Mucosa of stomach (tissue), 1 donor: ENCODE measurements around the gene HTT-AS.

Source experiments
- H3K27me3 ChIP-seq: one replicate; pipeline ENCODE4 v1.7.0; 2013; ENCODE audit warnings: mild to moderate bottlenecking, low read length; ENCODE audit not compliant: control insufficient read depth, insufficient read depth
- H3K36me3 ChIP-seq: one replicate; pipeline ENCODE4 v1.7.0; 2013; ENCODE audit warnings: low read length; ENCODE audit not compliant: control insufficient read depth, insufficient read depth
- H3K4me1 ChIP-seq: one replicate; pipeline ENCODE4 v1.7.0; 2013; ENCODE audit warnings: mild to moderate bottlenecking, low read length; ENCODE audit not compliant: control insufficient read depth, insufficient read depth
- H3K4me3 ChIP-seq: one replicate; pipeline ENCODE4 v1.7.0; 2013; ENCODE audit warnings: low read length
- H3K9ac ChIP-seq: one replicate; pipeline ENCODE4 v1.7.0; 2013; ENCODE audit warnings: mild to moderate bottlenecking, low read length, moderate library complexity
- H3K9me3 ChIP-seq: one replicate; pipeline ENCODE4 v1.7.0; 2013; ENCODE audit warnings: mild to moderate bottlenecking, low read length, moderate library complexity; ENCODE audit not compliant: control insufficient read depth
- donor health status: Pancreatic carcinoma.

The HTT-AS gene

DNA sequence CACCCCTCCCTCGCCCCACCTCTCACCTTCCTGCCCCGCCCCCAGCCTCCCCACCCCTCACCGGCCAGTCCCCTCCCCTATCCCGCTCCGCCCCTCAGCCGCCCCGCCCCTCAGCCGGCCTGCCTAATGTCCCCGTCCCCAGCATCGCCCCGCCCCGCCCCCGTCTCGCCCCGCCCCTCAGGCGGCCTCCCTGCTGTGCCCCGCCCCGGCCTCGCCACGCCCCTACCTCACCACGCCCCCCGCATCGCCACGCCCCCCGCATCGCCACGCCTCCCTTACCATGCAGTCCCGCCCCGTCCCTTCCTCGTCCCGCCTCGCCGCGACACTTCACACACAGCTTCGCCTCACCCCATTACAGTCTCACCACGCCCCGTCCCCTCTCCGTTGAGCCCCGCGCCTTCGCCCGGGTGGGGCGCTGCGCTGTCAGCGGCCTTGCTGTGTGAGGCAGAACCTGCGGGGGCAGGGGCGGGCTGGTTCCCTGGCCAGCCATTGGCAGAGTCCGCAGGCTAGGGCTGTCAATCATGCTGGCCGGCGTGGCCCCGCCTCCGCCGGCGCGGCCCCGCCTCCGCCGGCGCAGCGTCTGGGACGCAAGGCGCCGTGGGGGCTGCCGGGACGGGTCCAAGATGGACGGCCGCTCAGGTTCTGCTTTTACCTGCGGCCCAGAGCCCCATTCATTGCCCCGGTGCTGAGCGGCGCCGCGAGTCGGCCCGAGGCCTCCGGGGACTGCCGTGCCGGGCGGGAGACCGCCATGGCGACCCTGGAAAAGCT lies at the start of gene HTT-AS, which contains the start of gene HTT:
Gene HTT-AS (minus strand): TSS at position 461 of the 768 bp plus-strand sequence.
Gene HTT (plus strand): TSS at position 604 of the 768 bp plus-strand sequence. CDS start 145 bp downstream, at position 749.
- peak within 1 kb of the TSS; percentile 77 for H3K4me3 ChIP-seq
- H3K9me3 ChIP-seq = no peaks in the 10 kb centered on the region
- H3K9ac ChIP-seq = peak within 1 kb of the TSS; percentile 92
- H3K4me1 ChIP-seq = no peaks in the 10 kb centered on the region
- no peaks in the 10 kb centered on the region for H3K36me3 ChIP-seq
- no peaks in the 10 kb centered on the region for H3K27me3 ChIP-seq

GRCh38 chr4:3123181-3123671 lies 48.9 kb upstream of the HTT-AS start:
- Histone ChIP-seq H3K9ac (no peak overlapping the region), H3K27me3 (no peaks in the 10 kb centered on the region), H3K36me3 (peaks cover 6% of the 10 kb centered on the region), H3K4me1 (no peaks in the 10 kb centered on the region), H3K4me3 (no peak overlapping the region), H3K9me3 (no peaks in the 10 kb centered on the region)

DNA sequence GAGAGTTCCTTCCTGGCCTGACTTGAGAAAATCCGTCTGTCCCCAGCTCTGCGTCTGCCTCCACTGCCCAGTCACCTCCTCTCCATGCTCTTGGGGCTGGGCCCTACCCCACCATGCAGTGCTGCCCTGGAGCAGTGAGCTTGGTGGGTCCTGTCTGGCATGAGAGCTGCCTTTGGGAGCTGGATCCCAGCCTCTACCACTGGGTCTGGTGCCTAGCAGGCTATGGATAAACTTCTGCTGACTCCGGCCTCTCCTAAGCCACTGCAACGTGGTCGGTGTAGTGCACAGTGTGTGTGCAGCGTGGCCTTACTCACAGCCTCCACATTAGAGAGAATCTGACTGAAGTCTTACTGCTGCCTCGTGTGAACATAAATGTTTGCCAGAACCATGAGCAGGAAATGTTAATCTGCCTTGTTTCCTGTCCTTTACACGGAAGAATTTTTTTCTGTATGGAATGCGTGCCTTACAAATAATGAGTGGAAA lies 47.8 kb upstream of the HTT-AS start:
- H3K36me3 ChIP-seq = peaks cover 4% of the 10 kb centered on the region

DNA sequence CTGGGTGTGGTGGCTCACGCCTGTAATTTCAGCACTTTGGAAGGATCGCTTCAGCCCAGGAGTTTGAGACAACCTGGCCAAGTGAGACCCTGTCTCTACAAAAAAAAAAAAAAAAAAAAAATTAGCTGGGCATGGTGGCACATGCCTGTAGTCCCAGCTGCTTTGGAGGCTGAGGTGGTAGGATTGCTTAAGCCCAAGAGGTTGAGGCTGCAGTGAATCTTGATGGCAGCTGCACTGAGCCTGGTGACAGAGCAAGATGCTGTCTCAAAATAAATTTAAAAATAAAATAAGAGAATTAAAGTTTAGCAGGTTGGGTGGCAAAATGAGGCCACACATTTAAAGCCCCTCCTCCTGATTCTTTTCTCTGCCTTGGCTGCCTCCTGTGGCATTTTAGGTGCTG lies 47.3 kb upstream of the HTT-AS start:
- Histone ChIP-seq H3K36me3 (no peaks in the 10 kb centered on the region), H3K4me1 (no peaks in the 10 kb centered on the region), H3K9me3 (no peaks in the 10 kb centered on the region), H3K9ac (no peak overlapping the region), H3K4me3 (no peak overlapping the region), H3K27me3 (no peaks in the 10 kb centered on the region)

More for the DNA sequence above, 47.8 kb upstream of the HTT-AS start:
- no peak overlapping the region for H3K9ac ChIP-seq
- no peaks in the 10 kb centered on the region for H3K4me1 ChIP-seq
- H3K27me3 ChIP-seq = no peaks in the 10 kb centered on the region
- no peaks in the 10 kb centered on the region for H3K9me3 ChIP-seq
- H3K4me3 ChIP-seq = no peak overlapping the region

GRCh38 chr4:3121110-3121509 lies 46.8 kb upstream of the HTT-AS start:
- H3K4me1 ChIP-seq = no peaks in the 10 kb centered on the region
- H3K4me3 ChIP-seq = no peak overlapping the region
- H3K9ac ChIP-seq = no peak overlapping the region
- H3K9me3 ChIP-seq = no peaks in the 10 kb centered on the region
- no peaks in the 10 kb centered on the region for H3K36me3 ChIP-seq
- no peaks in the 10 kb centered on the region for H3K27me3 ChIP-seq

- Histone ChIP-seq H3K27me3 (no peaks in the 10 kb centered on the region), H3K9me3 (no peaks in the 10 kb centered on the region), H3K9ac (no peak overlapping the region), H3K4me3 (no peak overlapping the region), H3K36me3 (no peaks in the 10 kb centered on the region), H3K4me1 (no peaks in the 10 kb centered on the region)
These were observed 45.1 kb upstream of the HTT-AS start for GRCh38 chr4:3119464-3119863.

DNA sequence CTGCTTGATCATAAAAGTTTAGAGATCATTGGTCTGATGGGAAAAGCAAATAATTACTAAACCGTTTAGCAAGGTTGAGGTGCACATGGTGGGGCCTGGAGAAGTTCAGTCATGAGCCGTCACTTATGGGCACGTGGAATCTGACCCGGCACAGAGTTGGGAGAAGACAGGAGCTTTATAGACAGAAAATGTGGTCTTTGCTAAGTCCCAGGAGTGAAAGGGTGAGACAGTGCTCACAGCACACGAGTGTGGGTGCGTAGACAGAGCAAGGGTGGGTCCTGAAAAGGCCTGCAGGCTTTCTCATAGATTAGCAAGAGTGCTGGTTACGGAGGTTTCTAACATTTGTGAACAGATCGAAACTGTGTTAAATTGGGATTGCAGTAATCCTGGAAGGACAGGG lies 44.0 kb upstream of the HTT-AS start:
- Histone ChIP-seq H3K36me3 (no peaks in the 10 kb centered on the region), H3K4me3 (no peak overlapping the region), H3K9ac (no peak overlapping the region), H3K27me3 (no peaks in the 10 kb centered on the region), H3K4me1 (no peaks in the 10 kb centered on the region), H3K9me3 (no peaks in the 10 kb centered on the region)

- H3K4me1 ChIP-seq = no peaks in the 10 kb centered on the region
- no peaks in the 10 kb centered on the region for H3K36me3 ChIP-seq
- no peak overlapping the region for H3K4me3 ChIP-seq
- no peak overlapping the region for H3K9ac ChIP-seq
- H3K27me3 ChIP-seq = no peaks in the 10 kb centered on the region
- no peaks in the 10 kb centered on the region for H3K9me3 ChIP-seq
These were observed 42.6 kb upstream of the HTT-AS start for GRCh38 chr4:3116955-3117354.

GRCh38 chr4:3115637-3116270 lies 41.4 kb upstream of the HTT-AS start:
- Histone ChIP-seq H3K9me3 (no peaks in the 10 kb centered on the region), H3K27me3 (no peaks in the 10 kb centered on the region), H3K36me3 (no peaks in the 10 kb centered on the region), H3K4me3 (no peak overlapping the region), H3K4me1 (no peaks in the 10 kb centered on the region), H3K9ac (no peak overlapping the region)

GRCh38 chr4:3114377-3114776 lies 40.0 kb upstream of the HTT-AS start:
- no peaks in the 10 kb centered on the region for H3K36me3 ChIP-seq
- H3K27me3 ChIP-seq = no peaks in the 10 kb centered on the region
- H3K4me3 ChIP-seq = no peak overlapping the region
- H3K9me3 ChIP-seq = no peaks in the 10 kb centered on the region
- no peak overlapping the region for H3K9ac ChIP-seq
- H3K4me1 ChIP-seq = no peaks in the 10 kb centered on the region

- Histone ChIP-seq H3K27me3 (no peaks in the 10 kb centered on the region), H3K9me3 (no peaks in the 10 kb centered on the region), H3K9ac (no peak overlapping the region), H3K36me3 (no peaks in the 10 kb centered on the region), H3K4me1 (no peaks in the 10 kb centered on the region), H3K4me3 (no peak overlapping the region)
These were observed 38.5 kb upstream of the HTT-AS start for GRCh38 chr4:3112609-3113469.
